IMR-90 (cell line): ENCODE measurements around the gene QKI. TPM values are rescaled to one million over a fixed set of nuclear protein-coding genes. Genes with fewer than 3 reads are reported as not detected.
A peak's percentile ranks its signal among the peaks of the same experiment; 100 is the strongest.

ENCODE experiments used
- ATAC-seq: fragments of 200-7000 bp; cut with Tn5 transposase; 2 replicates; pipeline ENCODE4 v1.9.1; 2020; ENCODE audit warnings: low read depth, mild to moderate bottlenecking, moderate library complexity
- BruUV-seq: library from RNA; stranded (reverse); fragments of 400-500 nt; replicated peaks from 2 replicates; lab custom pipeline; 2021; lab: Mats Ljungman, UMichigan
- CTCF ChIA-PET: fragments of 300-600 bp; formaldehyde crosslinking; extraction: SDS; loops from one replicate; lab custom pipeline; 2021; ENCODE audit warnings: antibody characterized with exemption; lab: Yijun Ruan, JAX
- POLR2A ChIA-PET: fragments of 300-600 bp; sonication (Branson Sonifier 250); formaldehyde crosslinking; loops from one replicate; lab custom pipeline; 2022; ENCODE audit warnings: antibody characterized with exemption; ENCODE audit not compliant: unreplicated experiment; lab: Charles Lee
- DNase-seq: peaks from one replicate; pipeline ENCODE4 v3.0.0; 2013
- H2AFZ ChIP-seq: replicated peaks from 2 replicates; pipeline ENCODE3; 2013; ENCODE audit warnings: low read length, mild to moderate bottlenecking; ENCODE audit not compliant: poor library complexity
- H2AK5ac ChIP-seq: 2 replicates; pipeline ENCODE4 v1.6.1; 2013; ENCODE audit warnings: low read depth, low read length, inconsistent platforms
- H2AK9ac ChIP-seq: replicated peaks from 2 replicates; pipeline ENCODE3; 2013; ENCODE audit warnings: mild to moderate bottlenecking, low read depth, low read length, moderate library complexity; ENCODE audit not compliant: poor library complexity
- H2BK120ac ChIP-seq: 2 replicates; pipeline ENCODE4 v1.6.1; 2013; ENCODE audit warnings: low read depth, low read length, inconsistent platforms
- H2BK15ac ChIP-seq: 3 replicates; pipeline ENCODE4 v1.6.1; 2013; ENCODE audit warnings: low read depth, low read length, inconsistent platforms
- H2BK20ac ChIP-seq: 2 replicates; pipeline ENCODE4 v1.6.1; 2013; ENCODE audit warnings: low read depth, mild to moderate bottlenecking, inconsistent platforms, low read length, moderate library complexity
- H2BK5ac ChIP-seq: 2 replicates; pipeline ENCODE4 v1.6.1; 2013; ENCODE audit warnings: mild to moderate bottlenecking, low read depth, low read length, inconsistent platforms; ENCODE audit not compliant: poor library complexity, severe bottlenecking
- H3K14ac ChIP-seq: replicated peaks from 2 replicates; pipeline ENCODE4 v1.6.1; 2013; ENCODE audit warnings: low read depth, low read length, inconsistent platforms
- H3K18ac ChIP-seq: 2 replicates; pipeline ENCODE4 v1.6.1; 2013; ENCODE audit warnings: low read depth, low read length, control low read depth
- H3K23ac ChIP-seq: 2 replicates; pipeline ENCODE4 v1.6.1; 2013; ENCODE audit warnings: low read depth, low read length, inconsistent platforms
- H3K27ac ChIP-seq: 2 replicates; pipeline ENCODE4 v1.5.1; 2013; ENCODE audit warnings: mild to moderate bottlenecking, control low read depth, low read length; ENCODE audit not compliant: insufficient read depth
- H3K27me3 ChIP-seq: 2 replicates; pipeline ENCODE4 v1.6.1; 2013; ENCODE audit warnings: low read length; ENCODE audit not compliant: control insufficient read depth, insufficient read depth
- H3K36me3 ChIP-seq: 2 replicates; pipeline ENCODE4 v1.6.1; 2013; ENCODE audit warnings: low read length, mixed read lengths; ENCODE audit not compliant: control insufficient read depth, insufficient read depth
- H3K4ac ChIP-seq: 2 replicates; pipeline ENCODE4 v1.6.1; 2013; ENCODE audit warnings: low read depth, low read length, inconsistent platforms
- H3K4me1 ChIP-seq: 2 replicates; pipeline ENCODE4 v1.6.1; 2013; ENCODE audit warnings: low read length, mixed read lengths; ENCODE audit not compliant: control insufficient read depth, insufficient read depth
- H3K4me2 ChIP-seq: 2 replicates; pipeline ENCODE4 v1.6.1; 2013; ENCODE audit warnings: low read depth, mild to moderate bottlenecking, control low read depth, low read length, moderate library complexity
- H3K4me3 ChIP-seq: 2 replicates; pipeline ENCODE4 v1.5.1; 2013; ENCODE audit warnings: low read depth, mild to moderate bottlenecking, control low read depth, low read length, moderate library complexity; ENCODE audit not compliant: insufficient read depth
- H3K56ac ChIP-seq: 2 replicates; pipeline ENCODE4 v1.6.1; 2013; ENCODE audit warnings: low read length, inconsistent platforms; ENCODE audit not compliant: insufficient read depth; ENCODE audit errors: extremely low read depth
- H3K79me1 ChIP-seq, 2 experiments: 2 replicates each; pipeline ENCODE4 v1.6.1; 2013; ENCODE audit warnings: low read length in 2 of 2, inconsistent platforms in 1 of 2, low read depth in 1 of 2
- H3K9ac ChIP-seq: 2 replicates; pipeline ENCODE4 v1.6.1; 2013; ENCODE audit warnings: low read depth, low read length, control low read depth
- H3K9me1 ChIP-seq: 2 replicates; pipeline ENCODE4 v1.6.1; 2013; ENCODE audit warnings: low read length, inconsistent platforms; ENCODE audit not compliant: insufficient read depth
- H3K9me3 ChIP-seq: 2 replicates; pipeline ENCODE4 v1.6.1; 2013; ENCODE audit warnings: low read length; ENCODE audit not compliant: control insufficient read depth, insufficient read depth
- H4K20me1 ChIP-seq: 2 replicates; pipeline ENCODE4 v1.6.1; 2013; ENCODE audit warnings: low read length, inconsistent platforms; ENCODE audit not compliant: insufficient read depth
- H4K5ac ChIP-seq: 2 replicates; pipeline ENCODE4 v1.6.1; 2013; ENCODE audit warnings: mild to moderate bottlenecking, low read depth, low read length, control low read depth
- H4K8ac ChIP-seq, 2 experiments: 2 replicates each; pipeline ENCODE4 v1.6.1; 2013; ENCODE audit warnings: low read depth in 2 of 2, low read length in 2 of 2, control low read depth in 1 of 2, inconsistent platforms in 1 of 2
- H4K91ac ChIP-seq: 2 replicates; pipeline ENCODE4 v1.6.1; 2013; ENCODE audit warnings: low read depth, low read length, inconsistent platforms; ENCODE audit not compliant: insufficient read depth
- CHD1 ChIP-seq: IDR thresholded peaks from 2 replicates; pipeline ENCODE4 v1.6.1; 2012; ENCODE audit warnings: low read depth, low read length, improper control_type of control experiment
- MAZ ChIP-seq: IDR thresholded peaks from 2 replicates; pipeline ENCODE4 v1.6.1; 2012; ENCODE audit warnings: low read depth, mild to moderate bottlenecking, low read length, improper control_type of control experiment, moderate library complexity, borderline replicate concordance
- POLR2A ChIP-seq: IDR thresholded peaks from 2 replicates; pipeline ENCODE4 v1.6.1; 2012; ENCODE audit warnings: mild to moderate bottlenecking, low read depth, low read length
- SMC3 ChIP-seq: fragments of 150-350 bp; IDR thresholded peaks from 2 replicates; pipeline ENCODE4 v1.6.1; 2016; ENCODE audit warnings: low read depth, mild to moderate bottlenecking, antibody characterized with exemption, low read length, moderate library complexity
- WGBS, 2 experiments: methylation state at CpG; one replicate each; pipeline versions ENCODE4 v1.1.5 to v1.1.7; 2013; ENCODE audit warnings: missing lambda C conversion rate in 2 of 2; ENCODE audit not compliant: insufficient read length in 1 of 2; ENCODE audit errors: extremely low coverage in 2 of 2; 5-methylcytosine and 5-hydroxymethylcytosine counted together
- dilution Hi-C: fragments of 300-500 bp; cut with HindIII; formaldehyde crosslinking; loops from one replicate; pipeline ENCODE4 v1.14.3; 2018; ENCODE audit warnings: low sequenced_read_pairs; ENCODE audit not compliant: unreplicated experiment
- in situ Hi-C: fragments of 300-500 bp; cut with MboI; formaldehyde crosslinking; loops from 3 replicates; pipeline ENCODE4 v1.14.3; 2019; ENCODE audit warnings: low sequenced_read_pairs, inconsistent platforms, mixed read lengths
- intact Hi-C: fragments of 100-400 bp; cut with micrococcal nuclease; formaldehyde crosslinking; loops from 2 replicates; pipeline ENCODE4 v1.10.0; 2022
- polyA plus RNA-seq, 3 experiments: library from polyadenylated mRNA; depleted of rRNA; stranded (reverse); fragments of >200 nt; gene quantifications; 2 replicates each; pipeline ENCODE4 v1.2.3, GENCODE V29; 2012; ENCODE audit warnings: low replicate concordance in 1 of 3
- total RNA-seq: library from RNA; depleted of rRNA; stranded (reverse); fragments of >200 nt; gene quantifications from 2 replicates; pipeline ENCODE4 v1.2.3, GENCODE V29; 2012

Gene QKI
- total and polyA plus RNA-seq, 2 of the 4 experiments (the other 2 are of a cell fraction), result 112 to 232 TPM

- H3K9me1 ChIP-seq, result no peaks in the 10 kb centered on the region; the same call in 1 of the 2 replicates
- BruUV-seq, result no TSS peak
- no peak overlapping the region for H3K4ac ChIP-seq
- intact Hi-C loops (no loop called here), in situ Hi-C loops (no loop called here), dilution Hi-C loops (no loop called here)
- no peak overlapping the region for H3K27ac ChIP-seq
- DNase-seq, result peak; percentile 21
- no peaks in the 10 kb centered on the region; the same call in 1 of the 2 replicates for H3K9me3 ChIP-seq
- H3K14ac ChIP-seq, result no peak overlapping the region
- no peak overlapping the region for H2AK5ac ChIP-seq
- H4K91ac ChIP-seq, result no peak overlapping the region
- H2AK9ac ChIP-seq, result no peak overlapping the region
- peaks cover 13% of the 10 kb centered on the region for H3K36me3 ChIP-seq
- no peak overlapping the region for H2BK5ac ChIP-seq
- ChIA-PET POLR2A (interaction anchor here (0.6 kb wide), 1 partner anchor 27 kb away, joined by 3 read pairs; no protein-coding TSS in a partner anchor), CTCF (no interaction called here)
- no peak overlapping the region for H3K4me2 ChIP-seq
- no peak overlapping the region for H3K4me3 ChIP-seq
- peaks cover 10% of the 10 kb centered on the region in 2 experiments; a peak in 3 of 4 replicates for H3K79me1 ChIP-seq
- no peak overlapping the region for H2AFZ ChIP-seq
- H4K8ac ChIP-seq, result no peak overlapping the region
- H4K5ac ChIP-seq, result no peak overlapping the region
- H2BK120ac ChIP-seq, result no peak overlapping the region
- no peak for TF ChIP-seq SMC3
- no peak for TF ChIP-seq CHD1
- no peak for TF ChIP-seq MAZ
- TF ChIP-seq POLR2A, result no peak
- no peak overlapping the region for H3K9ac ChIP-seq
- peaks cover 3% of the 10 kb centered on the region for H3K4me1 ChIP-seq
- no CpG with 5 or more reads among the region's 5 CpGs for WGBS, 2 experiments
- no peak overlapping the region for H2BK20ac ChIP-seq
- no peak overlapping the region for H3K56ac ChIP-seq
- H2BK15ac ChIP-seq, result no peak overlapping the region
- no peaks in the 10 kb centered on the region for H3K27me3 ChIP-seq
- peak; percentile 35; the same call in 1 of the 2 replicates for ATAC-seq
- no peak overlapping the region for H3K18ac ChIP-seq
- no peaks in the 10 kb centered on the region for H4K20me1 ChIP-seq
- no peak overlapping the region for H3K23ac ChIP-seq
Observed at GRCh38 chr6:163572612-163573011, 158.1 kb downstream of the QKI start.
